ENCODE data around the gene CCAR1.
"Not testable (repeated sequence)": the region's sequence is repeated elsewhere in the genome, so short reads cannot be mapped to it uniquely, and the experiment has no call there.

Gene CCAR1

DNA sequence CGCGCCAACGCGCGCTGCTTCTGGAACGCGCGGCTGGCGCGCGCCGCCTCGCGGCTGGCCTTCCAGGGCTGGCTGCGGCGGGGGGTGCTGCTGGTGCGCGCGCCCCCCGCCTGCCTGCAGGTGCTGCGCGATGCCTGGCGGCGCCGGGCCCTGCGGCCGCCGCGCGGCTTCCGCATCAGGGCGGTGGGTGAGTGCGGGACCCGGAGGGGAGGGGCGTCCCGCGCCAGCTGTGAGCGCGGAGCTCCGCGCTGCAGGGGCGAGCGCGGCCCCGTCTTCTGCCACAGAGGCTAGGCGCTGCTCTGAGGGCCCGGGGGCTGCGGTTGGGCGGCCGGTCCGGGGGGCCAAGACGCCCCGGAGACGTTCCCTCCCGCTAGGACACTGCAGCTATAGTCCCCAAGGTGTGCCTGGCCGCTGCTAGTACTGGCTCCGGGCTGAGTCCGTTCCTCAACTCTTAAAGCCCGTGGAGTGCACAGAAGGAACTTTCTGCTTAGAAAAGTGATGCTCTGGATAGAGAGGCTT lies 107.1 kb downstream of the CCAR1 start:
- DNase-seq (ENCODE audit: low spot score): not testable (repeated sequence)

DNA sequence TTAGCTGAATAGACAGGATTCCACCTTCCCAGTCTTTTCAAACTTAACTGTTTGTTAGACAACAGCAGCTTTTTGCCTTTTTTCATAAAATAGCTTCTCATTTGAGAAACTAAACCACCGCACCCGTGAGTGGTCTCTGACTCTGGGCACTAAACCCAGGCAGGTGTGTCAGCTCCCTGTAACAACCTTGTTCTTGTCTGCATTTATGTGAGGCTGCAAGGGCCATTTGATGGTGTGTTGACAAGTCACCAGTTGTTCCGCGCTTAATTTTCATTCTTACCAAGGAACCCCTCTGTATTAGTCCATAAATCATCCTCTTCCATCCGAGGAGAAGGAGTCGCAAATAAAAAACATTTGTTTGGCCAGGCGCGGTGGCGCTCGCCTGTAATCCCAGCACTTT lies 107.8 kb downstream of the CCAR1 start:
- DNase-seq (ENCODE audit: low spot score): no peak

DNA sequence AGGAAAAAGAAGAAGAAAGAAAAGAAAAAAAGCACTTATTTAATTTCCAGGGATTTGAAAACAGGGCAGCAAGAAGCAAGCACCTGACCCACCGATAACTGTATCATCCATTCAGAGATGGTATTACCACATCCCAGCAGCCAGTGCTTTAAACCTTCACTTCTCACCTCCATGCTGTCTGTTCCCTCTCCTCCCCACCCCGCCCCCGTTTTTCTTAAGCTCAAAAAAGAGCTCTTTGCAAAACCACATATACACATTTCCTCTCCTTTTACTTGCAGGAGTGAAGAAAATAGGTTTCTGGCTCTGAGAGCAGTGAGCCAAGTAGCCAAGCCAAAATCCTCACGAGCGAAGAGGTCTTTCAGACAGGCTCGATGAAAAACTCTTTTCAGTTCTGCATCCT lies 108.5 kb downstream of the CCAR1 start:
- no peak for DNase-seq (ENCODE audit: low spot score)

DNA sequence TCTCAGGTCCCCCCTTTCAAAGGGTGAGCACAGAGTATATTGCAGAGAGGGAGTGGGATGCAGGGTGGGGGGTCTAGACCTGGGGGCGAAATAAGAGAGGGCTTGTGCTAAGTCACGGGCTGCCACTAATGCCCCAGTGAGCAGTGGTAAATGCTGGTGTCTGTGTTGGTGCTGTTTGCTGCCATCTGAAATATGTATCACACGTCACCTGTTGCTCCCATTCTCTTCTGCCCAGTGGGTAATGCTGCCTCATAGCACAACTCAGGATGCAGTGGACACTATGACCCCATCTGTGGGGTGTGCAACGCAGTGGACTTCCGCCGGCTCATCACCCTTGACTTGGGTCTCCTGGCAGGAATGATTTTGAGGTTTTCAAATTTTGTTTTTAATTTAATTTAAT lies 108.9 kb downstream of the CCAR1 start:
- DNase-seq (ENCODE audit: low spot score): no peak

DNA sequence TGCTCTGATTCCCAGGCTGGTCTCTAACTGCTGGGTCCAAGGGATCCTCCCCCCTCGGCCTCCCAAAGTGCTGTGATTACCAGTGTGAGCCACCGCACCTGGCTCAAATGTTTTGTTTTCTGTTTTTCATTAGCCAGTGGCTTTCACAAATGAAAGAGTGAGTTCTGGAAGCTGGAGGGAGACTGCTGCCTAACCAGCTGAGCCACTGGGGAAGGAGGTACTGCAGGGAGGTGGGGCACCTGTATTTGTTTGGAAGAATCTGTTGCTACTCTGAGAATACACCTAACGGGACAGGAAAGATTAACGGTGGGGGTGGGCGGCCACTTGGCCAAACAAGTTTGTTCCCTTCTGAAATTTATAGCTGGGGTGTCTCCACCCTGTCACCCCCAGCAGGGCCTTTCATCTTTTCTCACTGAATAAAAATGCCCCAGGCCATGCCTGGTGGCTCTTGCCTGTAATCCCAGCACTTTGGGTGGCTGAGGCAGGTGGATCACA lies 111.0 kb downstream of the CCAR1 start:
- DNase-seq (ENCODE audit: low spot score): no peak

DNA sequence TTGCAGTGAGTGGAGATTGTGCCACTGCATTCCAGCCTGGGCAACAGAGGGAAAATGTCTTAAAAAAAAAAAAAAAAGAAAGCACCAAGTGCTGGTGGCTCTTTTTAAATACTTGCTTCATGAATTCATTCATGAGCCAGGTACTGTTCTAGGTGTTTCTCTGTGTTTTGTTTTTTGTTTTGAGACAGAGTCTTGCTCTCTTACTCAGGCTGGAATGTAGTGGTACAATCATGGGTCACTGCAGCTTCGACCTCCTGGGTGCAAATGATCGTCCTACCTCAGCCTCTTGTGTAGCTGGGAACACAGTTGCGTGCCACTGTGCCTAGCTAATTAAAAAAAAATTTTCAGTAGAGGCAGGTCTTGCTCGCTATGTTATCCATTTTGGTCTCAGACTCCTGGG lies 111.6 kb downstream of the CCAR1 start:
- no peak for DNase-seq (ENCODE audit: low spot score)

DNA sequence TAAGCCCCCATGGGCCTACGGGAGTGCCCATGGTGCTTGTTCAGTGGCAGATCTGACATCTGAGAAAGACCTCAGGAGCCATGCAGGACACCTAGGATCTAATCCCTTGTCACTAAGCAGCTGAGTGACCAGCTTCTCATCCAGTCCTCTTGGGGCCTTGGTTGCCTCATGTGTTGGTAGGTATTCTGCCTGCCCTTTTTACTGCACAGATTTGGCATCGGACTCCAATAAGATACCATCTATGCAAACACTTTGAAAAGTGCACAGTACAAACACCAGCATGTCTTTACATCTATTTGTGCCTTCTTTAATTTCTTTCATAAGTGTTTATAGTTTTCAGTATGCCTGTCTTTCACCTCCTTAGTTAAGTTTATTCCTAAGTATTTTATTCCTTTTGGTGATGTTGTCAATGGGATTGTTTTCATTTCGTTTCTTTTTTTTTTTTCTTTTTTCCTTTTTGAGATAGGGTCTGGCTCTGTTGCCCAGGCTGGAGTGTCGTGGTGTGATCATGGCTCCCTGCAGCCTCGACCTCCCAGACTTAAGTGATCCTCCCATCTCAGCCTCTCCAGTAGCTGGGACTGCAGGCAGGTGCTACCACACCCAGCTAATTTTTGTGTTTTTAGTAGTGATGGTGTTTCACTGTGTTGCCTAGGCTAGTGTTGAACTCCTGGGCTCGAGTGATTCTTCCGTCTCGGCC lies 116.7 kb downstream of the CCAR1 start:
- DNase-seq (ENCODE audit: low spot score): no peak

DNA sequence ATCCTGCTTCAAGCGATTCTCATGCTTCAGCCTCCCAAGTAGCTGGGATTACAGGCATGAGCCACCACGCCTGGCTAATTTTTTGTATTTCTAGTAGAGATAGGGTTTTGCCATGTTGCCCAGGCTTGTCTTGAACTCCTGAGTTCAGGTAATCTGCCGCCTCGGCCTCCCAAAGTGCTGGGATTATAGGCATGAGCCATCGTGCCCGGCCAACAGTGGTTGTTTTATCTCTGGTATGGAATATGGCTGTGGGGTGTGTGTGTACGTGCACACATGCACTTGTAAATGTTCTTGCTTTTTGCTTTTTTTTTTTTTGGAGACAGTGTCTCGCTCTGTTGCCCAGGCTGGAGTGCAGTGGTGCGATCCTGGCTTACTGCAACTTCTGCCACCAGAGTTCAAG lies 119.6 kb downstream of the CCAR1 start:
- DNase-seq (ENCODE audit: low spot score): not testable (repeated sequence)
